Loucy (cell line): Measurements from ENCODE around the gene CLNS1A.

Source experiments
- H2AFZ ChIP-seq: fragments of 200-600 bp; sonication (generic); 2 replicates; pipeline ENCODE4 v1.6.0; 2016; ENCODE audit warnings: antibody characterized with exemption, mild to moderate bottlenecking, low read length, moderate library complexity
- H3F3A ChIP-seq: fragments of 200-600 bp; 2 replicates; pipeline ENCODE4 v1.6.0; 2016; ENCODE audit warnings: antibody characterized with exemption, low read depth, mild to moderate bottlenecking
- H3K27me3 ChIP-seq: fragments of 200-600 bp; sonication (generic); 2 replicates; pipeline ENCODE4 v1.6.1; 2014; ENCODE audit warnings: low read length, mild to moderate bottlenecking; ENCODE audit not compliant: insufficient read depth, poor library complexity, severe bottlenecking
- H3K36me3 ChIP-seq: fragments of 200-600 bp; sonication (generic); 2 replicates; pipeline ENCODE4 v1.6.1; 2016; ENCODE audit warnings: low read length; ENCODE audit not compliant: insufficient read depth
- H3K4me1 ChIP-seq: fragments of 200-600 bp; sonication (generic); 2 replicates; pipeline ENCODE4 v1.5.1; 2014; ENCODE audit warnings: low read length, mild to moderate bottlenecking; ENCODE audit not compliant: insufficient read depth, poor library complexity, severe bottlenecking
- H3K4me2 ChIP-seq: fragments of 200-600 bp; sonication (generic); 2 replicates; pipeline ENCODE4 v1.6.0; 2014; ENCODE audit warnings: antibody characterized with exemption, low read length, low read depth, mild to moderate bottlenecking; ENCODE audit not compliant: poor library complexity, severe bottlenecking
- H3K4me3 ChIP-seq: fragments of 200-600 bp; sonication (generic); 2 replicates; pipeline ENCODE4 v1.5.1; 2014; ENCODE audit warnings: low read length, mild to moderate bottlenecking, mixed read lengths; ENCODE audit not compliant: poor library complexity, severe bottlenecking
- H3K79me2 ChIP-seq: fragments of 200-600 bp; sonication (generic); 2 replicates; pipeline ENCODE4 v1.6.1; 2014; ENCODE audit warnings: low read length; ENCODE audit not compliant: insufficient read depth
- H3K9ac ChIP-seq: fragments of 200-600 bp; sonication (generic); 2 replicates; pipeline ENCODE4 v1.6.0; 2014; ENCODE audit warnings: mild to moderate bottlenecking, low read depth, low read length, moderate library complexity; ENCODE audit not compliant: poor library complexity, severe bottlenecking
- H3K9me2 ChIP-seq: fragments of 200-600 bp; sonication (generic); replicated peaks from 2 replicates; pipeline ENCODE4 v1.6.1; 2016; ENCODE audit warnings: low read depth, low read length, mixed read lengths
- H3K9me3 ChIP-seq: fragments of 200-600 bp; sonication (generic); 2 replicates; pipeline ENCODE4 v1.6.1; 2014; ENCODE audit warnings: mild to moderate bottlenecking, antibody characterized with exemption, low read length, low read depth; ENCODE audit not compliant: insufficient read depth
- H4K20me1 ChIP-seq: fragments of 200-600 bp; sonication (generic); 2 replicates; pipeline ENCODE4 v1.6.0; 2014; ENCODE audit warnings: antibody characterized with exemption, low read length, mild to moderate bottlenecking; ENCODE audit not compliant: insufficient read depth, poor library complexity, severe bottlenecking
- EZH2phosphoT487 ChIP-seq: fragments of 200-600 bp; IDR thresholded peaks from 2 replicates; pipeline ENCODE4 v1.6.1; 2018; ENCODE audit warnings: antibody characterized with exemption, mild to moderate bottlenecking, moderate library complexity, borderline replicate concordance
- TF ChIP-seq, protein P1 (sequence below): fragments of 200-600 bp; sonication (generic); conservative IDR thresholded peaks from 2 replicates; pipeline ENCODE4 v1.5.1; 2014; ENCODE audit warnings: mild to moderate bottlenecking, antibody characterized with exemption, low read length

Gene CLNS1A

DNA sequence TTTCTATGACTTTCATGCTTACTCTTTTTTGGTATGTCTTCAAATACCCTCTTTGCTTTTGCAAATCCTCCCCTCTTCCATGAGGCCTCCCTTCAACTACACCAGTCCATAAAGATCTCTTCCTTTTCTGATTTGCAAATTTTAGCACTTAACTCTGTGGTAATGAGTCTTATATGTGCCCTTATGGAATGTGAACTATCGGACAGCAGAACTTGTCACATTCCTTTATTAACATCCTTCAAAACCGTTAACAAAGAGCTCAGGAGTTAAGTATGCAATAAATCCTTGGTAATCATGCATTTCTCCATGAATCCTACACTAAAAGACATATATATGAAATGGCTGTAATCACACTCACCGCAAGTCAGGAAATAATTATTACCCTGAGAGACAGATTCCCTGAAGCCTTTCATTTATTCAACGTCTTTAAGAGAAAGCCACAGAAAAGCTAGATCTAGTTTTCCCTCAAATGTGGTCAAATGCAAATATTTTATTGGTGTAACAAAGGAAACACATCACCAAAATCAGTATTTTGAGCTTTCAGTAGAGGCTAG is 7.4 kb downstream of the CLNS1A start:
- Histone ChIP-seq H3K4me1 (peaks cover 43% of the 10 kb centered on the region), H4K20me1 (peaks cover 52% of the 10 kb centered on the region), H3K27me3 (no peaks in the 10 kb centered on the region), H3K9ac (no peak overlapping the region), H3K4me2 (peak overlapping the region; percentile 61), H3K9me2 (no peaks in the 10 kb centered on the region), H3K9me3 (no peaks in the 10 kb centered on the region), H3K4me3 (peak overlapping the region; percentile 22), H3K79me2 (peaks cover 59% of the 10 kb centered on the region), H3F3A (peaks cover 5% of the 10 kb centered on the region; the same call in 1 of the 2 replicates), H3K36me3 (peaks cover 18% of the 10 kb centered on the region; the same call in 1 of the 2 replicates), H2AFZ (no peak overlapping the region)
- TF ChIP-seq, protein P1, sequence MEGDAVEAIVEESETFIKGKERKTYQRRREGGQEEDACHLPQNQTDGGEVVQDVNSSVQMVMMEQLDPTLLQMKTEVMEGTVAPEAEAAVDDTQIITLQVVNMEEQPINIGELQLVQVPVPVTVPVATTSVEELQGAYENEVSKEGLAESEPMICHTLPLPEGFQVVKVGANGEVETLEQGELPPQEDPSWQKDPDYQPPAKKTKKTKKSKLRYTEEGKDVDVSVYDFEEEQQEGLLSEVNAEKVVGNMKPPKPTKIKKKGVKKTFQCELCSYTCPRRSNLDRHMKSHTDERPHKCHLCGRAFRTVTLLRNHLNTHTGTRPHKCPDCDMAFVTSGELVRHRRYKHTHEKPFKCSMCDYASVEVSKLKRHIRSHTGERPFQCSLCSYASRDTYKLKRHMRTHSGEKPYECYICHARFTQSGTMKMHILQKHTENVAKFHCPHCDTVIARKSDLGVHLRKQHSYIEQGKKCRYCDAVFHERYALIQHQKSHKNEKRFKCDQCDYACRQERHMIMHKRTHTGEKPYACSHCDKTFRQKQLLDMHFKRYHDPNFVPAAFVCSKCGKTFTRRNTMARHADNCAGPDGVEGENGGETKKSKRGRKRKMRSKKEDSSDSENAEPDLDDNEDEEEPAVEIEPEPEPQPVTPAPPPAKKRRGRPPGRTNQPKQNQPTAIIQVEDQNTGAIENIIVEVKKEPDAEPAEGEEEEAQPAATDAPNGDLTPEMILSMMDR = no peak
- peak; percentile 41; the same call in 1 of the 2 replicates for TF ChIP-seq EZH2phosphoT487

DNA sequence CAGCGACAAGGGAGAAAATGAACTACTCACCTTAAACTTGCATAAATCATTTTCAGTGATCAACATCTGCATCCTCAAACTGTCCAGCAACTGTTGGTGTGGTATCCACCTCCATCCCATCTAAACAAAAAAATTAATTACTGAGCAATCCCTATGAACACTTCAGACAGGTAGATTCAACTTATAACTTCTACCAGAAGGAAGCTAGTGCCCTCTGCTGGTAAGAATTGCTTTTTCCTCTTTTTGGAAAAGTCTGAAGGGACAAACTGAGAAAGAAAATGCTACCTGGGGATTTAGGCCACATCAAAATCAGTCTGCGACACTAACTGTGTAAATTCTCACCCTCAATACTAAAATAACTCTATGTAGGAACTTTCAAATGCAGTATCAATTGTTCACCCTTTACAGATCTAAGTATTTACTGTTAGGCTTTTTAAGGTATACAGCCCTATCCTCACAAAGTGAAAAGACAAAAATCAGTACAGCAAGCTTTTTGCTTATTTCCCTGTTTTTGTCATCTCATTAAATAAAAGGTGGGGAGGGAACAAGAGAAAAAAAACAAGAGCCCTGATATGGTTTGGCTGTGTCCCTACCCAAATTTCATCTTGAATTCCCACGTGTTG is 17.9 kb downstream of the CLNS1A start:
- H4K20me1 ChIP-seq = no peaks in the 10 kb centered on the region
- H3K79me2 ChIP-seq = no peaks in the 10 kb centered on the region
- H3K9me3 ChIP-seq = no peaks in the 10 kb centered on the region
- H3K27me3 ChIP-seq = no peaks in the 10 kb centered on the region
- no peaks in the 10 kb centered on the region for H3K9me2 ChIP-seq
- no peak overlapping the region for H2AFZ ChIP-seq
- no peak overlapping the region for H3K4me2 ChIP-seq
- peaks cover 58% of the 10 kb centered on the region; the same call in 1 of the 2 replicates for H3K36me3 ChIP-seq
- no peaks in the 10 kb centered on the region for H3K4me1 ChIP-seq
- H3K9ac ChIP-seq = no peak overlapping the region
- no peak overlapping the region for H3K4me3 ChIP-seq
- H3F3A ChIP-seq = peaks cover 3% of the 10 kb centered on the region; the same call in 1 of the 2 replicates
- TF ChIP-seq, protein P1 = peak; percentile 76
- no peak for TF ChIP-seq EZH2phosphoT487

DNA sequence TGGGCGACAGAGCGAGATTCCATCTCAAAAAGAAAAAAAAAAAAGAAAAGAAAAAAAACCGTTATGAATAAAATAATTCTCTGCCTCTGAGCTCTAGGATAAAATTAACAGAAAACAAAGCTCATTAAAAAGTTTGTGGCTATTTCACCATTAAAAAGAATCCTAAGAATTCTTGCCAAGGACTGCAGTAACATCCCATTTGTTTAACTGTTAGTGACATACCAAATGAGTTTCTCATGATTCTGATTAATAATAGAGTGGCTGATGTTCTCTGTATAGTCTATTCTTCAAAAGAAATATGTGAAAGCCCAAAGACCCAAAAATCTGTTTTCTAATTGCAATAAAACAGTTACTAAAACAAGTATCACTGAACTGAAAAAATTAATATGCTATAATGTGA is 19.7 kb downstream of the CLNS1A start:
- peaks cover 58% of the 10 kb centered on the region; the same call in 1 of the 2 replicates for H3K36me3 ChIP-seq
- no peak overlapping the region for H3K9ac ChIP-seq
- H2AFZ ChIP-seq = no peak overlapping the region
- peaks cover 3% of the 10 kb centered on the region; the same call in 1 of the 2 replicates for H3F3A ChIP-seq
- H3K4me1 ChIP-seq = no peaks in the 10 kb centered on the region
- H3K4me2 ChIP-seq = no peak overlapping the region
- no peaks in the 10 kb centered on the region for H3K27me3 ChIP-seq
- H4K20me1 ChIP-seq = no peaks in the 10 kb centered on the region
- no peaks in the 10 kb centered on the region for H3K9me2 ChIP-seq
- no peaks in the 10 kb centered on the region for H3K79me2 ChIP-seq
- no peaks in the 10 kb centered on the region for H3K9me3 ChIP-seq
- H3K4me3 ChIP-seq = no peak overlapping the region
- no peak for TF ChIP-seq EZH2phosphoT487
- TF ChIP-seq, protein P1 = no peak
